ENCODE measurements around the gene WDR82.

GRCh38 chr3:52310861-52311575 is 32.6 kb upstream of the WDR82 start:
- TF ChIP-seq RXRA (IDR thresholded peaks at IDR 0.05; ENCODE audit: insufficient read depth, low read depth, low read length) (no peak), SP4 (IDR thresholded peaks at IDR 0.05; ENCODE audit: low read length) (no peak)
